HG02763 (cell line): ENCODE results near the gene EMCN.
"Not testable (repeated sequence)": the region's sequence is repeated elsewhere in the genome, so short reads cannot be mapped to it uniquely, and the experiment has no call there.

Experiments
- ATAC-seq: cut with Tn5 transposase; IDR thresholded peaks from one replicate; pipeline ENCODE4 v1.9.1; 2021; ENCODE audit warnings: mild to moderate bottlenecking, moderate library complexity; ENCODE audit not compliant: unreplicated experiment

EMCN gene

GRCh38 chr4:100517864-100518341 is at the start of gene EMCN:
Gene EMCN (minus strand): TSS chr4:100518022. CDS start chr4:100517914, 108 bp downstream.
- no peak for ATAC-seq

- ATAC-seq = no peak
These were observed 48.6 kb upstream of the EMCN start for GRCh38 chr4:100566396-100566795.

DNA sequence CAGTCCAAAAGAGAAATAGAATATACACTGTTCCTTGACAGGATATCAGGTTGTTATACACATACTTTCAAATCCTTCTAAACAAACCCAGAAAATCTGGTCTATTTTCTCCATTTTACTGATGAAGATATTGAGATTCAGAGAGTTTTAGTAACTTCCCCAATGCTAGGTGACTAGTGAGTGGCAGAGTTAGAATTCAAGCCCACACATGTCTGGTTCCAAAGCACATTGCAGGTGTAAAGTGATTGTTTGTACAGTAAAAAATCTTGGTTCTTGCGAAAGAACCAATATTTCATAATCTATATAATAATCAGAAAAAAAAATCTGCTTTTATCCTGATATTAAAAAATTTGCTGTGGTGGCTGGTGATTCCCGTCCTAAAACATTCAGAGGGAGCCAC is 39.5 kb upstream of the EMCN start:
- ATAC-seq = no peak

DNA sequence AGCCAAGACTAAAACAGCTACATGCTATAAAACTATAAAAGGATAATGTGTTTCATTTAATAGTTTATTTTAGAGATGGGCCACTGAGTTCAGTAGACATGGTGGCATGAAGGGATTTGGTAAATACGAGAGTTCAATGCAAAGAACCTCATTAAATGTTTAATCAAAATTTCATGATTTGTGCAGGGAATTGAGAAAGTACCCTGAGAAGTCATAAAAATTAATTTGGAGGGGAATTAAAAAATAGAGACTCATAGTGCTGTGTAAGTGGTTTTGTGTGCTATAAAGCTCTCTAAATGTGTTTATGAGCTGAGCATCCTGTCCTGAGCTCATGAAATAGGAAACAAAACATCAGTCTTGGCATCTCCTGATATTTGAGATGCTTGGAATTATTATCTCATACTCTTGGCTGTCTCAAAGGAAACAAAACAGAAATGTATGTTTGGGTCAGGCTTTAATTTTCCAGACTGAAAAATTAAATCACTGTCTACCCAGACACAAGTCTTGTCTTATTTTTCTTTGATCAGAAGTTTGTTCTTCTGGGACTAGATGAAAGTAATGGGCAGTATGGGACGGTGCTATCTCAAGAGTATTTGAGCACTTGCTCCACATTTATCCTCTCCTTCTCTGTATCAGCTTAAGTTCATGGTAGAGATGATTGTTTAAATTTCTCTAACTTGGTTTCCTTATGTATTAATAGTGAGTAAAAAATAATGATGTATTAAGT is 38.0 kb upstream of the EMCN start:
- ATAC-seq = no peak

GRCh38 chr4:100548200-100548560 is 30.4 kb upstream of the EMCN start:
- ATAC-seq = no peak

- no peak for ATAC-seq
These were observed 29.8 kb upstream of the EMCN start for GRCh38 chr4:100547541-100548199.

GRCh38 chr4:100545427-100545826 is 27.6 kb upstream of the EMCN start:
- no peak for ATAC-seq

GRCh38 chr4:100540131-100540530 is 22.3 kb upstream of the EMCN start:
- no peak for ATAC-seq

- no peak for ATAC-seq
These were observed 21.9 kb upstream of the EMCN start for GRCh38 chr4:100539706-100540105.

DNA sequence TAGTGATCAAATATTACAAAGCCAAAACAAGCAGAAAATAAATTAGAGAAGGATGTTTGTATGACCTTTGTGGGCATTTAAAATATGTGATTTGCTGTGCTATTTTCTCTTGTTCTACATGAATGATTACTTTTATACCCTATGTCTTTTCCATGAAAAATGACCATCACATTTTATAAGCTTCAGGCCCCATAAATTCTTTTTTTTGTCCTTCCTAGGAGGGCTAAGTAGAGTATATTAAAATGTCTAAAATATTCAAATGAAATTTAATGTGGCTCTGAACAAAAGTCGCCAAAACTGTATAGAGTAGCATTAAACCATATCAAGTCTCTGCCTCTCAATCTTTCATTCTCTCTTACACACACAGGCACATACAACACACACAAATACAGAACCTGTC is 15.9 kb upstream of the EMCN start:
- ATAC-seq = no peak

GRCh38 chr4:100530161-100530560 is 12.3 kb upstream of the EMCN start:
- not testable (repeated sequence) for ATAC-seq

DNA sequence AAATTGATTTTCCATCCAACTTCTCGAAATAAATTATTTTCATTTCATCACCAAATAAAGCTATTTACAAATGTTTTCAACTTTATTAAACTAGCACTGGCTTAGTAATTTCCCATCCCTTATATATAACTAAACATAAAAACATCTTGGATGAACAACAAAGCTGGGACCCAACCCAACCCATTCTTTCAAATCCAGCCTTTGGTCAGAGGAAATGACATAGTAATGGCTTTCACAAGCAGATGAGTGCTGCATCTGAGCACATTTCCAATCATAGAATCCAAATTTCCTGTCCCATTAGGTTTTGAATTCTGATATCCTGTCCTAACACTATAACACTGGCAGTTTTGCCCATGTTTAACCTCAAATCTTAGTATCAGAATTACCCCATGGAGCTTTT is 7.9 kb upstream of the EMCN start:
- ATAC-seq = no peak

- ATAC-seq = no peak
These were observed 1.4 kb upstream of the EMCN start for GRCh38 chr4:100519205-100519604.

DNA sequence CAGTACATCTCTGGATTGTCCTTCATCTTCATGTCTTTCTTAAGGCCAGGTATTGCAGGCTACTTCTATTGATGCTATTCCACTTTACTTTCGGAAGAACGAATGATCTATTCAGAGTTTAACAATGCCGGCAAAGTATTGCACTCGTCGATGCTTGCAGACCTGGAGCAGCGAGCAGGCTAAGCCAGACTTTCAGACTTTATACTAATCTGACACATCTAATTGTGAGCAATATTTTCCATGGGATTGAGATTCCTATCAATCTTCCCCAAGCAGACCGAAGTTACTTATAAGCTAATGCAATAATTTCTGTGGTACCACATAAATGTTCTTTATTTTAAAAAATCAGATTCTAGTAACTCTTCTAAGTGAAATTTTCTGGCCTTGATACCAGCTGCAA is 1.6 kb downstream of the EMCN start:
- no peak for ATAC-seq

DNA sequence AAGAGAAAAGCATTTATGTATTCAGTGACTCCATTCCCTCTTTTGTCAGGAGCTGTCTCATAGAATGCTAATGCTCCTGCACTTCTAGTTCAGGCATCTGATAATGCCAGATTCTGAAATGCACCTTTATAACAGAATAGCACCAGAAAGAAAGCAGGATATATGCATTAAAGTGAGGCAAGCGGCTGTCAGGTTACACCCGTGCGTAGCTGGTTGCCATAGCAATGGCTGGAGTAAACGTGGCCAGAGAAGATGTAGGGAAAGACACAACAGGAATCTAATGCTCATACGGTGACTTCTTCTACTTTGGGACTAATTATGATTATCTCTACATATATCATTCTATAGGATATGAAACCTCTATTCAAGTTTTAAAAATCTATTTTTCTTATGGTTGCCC is 5.9 kb downstream of the EMCN start:
- ATAC-seq = no peak

DNA sequence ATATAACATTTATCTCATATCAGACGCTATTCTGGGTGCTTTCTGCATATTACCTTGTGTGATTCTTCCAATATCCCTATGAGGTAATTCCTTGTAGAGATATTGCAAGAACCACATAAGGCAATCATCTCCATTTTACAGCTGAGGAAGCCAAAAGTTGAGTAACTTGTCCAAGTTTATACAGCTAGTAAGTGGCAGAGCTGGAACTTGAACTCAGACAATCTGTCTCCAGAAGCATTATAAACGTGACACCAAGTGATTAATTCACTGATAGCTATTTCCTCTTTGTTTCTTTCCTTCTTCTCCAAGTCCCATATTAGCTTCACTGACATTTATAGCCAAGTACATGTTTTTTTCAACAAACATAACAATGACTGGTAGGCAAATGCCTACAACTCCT is 7.3 kb downstream of the EMCN start:
- ATAC-seq = no peak

DNA sequence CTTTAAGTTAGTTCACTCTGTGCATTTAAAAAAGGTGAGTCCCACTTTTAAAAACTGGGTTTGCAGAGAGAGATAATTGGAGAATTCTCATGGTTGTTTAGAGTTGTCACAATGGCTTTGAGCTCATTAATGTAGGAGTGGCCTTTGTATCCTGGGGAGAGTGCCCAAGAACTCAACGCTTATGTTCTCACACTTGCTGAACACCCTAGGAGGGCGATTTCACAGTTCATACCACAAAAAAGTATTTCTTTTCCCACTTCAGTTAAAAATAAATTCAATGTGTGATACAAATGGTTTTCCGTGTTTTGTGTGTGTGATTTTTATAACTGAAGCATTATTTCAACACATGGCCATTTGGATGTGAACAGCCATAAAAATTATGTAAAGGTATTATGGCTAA is 8.4 kb downstream of the EMCN start:
- no peak for ATAC-seq

- no peak for ATAC-seq
These were observed 9.1 kb downstream of the EMCN start for GRCh38 chr4:100508691-100509090.

DNA sequence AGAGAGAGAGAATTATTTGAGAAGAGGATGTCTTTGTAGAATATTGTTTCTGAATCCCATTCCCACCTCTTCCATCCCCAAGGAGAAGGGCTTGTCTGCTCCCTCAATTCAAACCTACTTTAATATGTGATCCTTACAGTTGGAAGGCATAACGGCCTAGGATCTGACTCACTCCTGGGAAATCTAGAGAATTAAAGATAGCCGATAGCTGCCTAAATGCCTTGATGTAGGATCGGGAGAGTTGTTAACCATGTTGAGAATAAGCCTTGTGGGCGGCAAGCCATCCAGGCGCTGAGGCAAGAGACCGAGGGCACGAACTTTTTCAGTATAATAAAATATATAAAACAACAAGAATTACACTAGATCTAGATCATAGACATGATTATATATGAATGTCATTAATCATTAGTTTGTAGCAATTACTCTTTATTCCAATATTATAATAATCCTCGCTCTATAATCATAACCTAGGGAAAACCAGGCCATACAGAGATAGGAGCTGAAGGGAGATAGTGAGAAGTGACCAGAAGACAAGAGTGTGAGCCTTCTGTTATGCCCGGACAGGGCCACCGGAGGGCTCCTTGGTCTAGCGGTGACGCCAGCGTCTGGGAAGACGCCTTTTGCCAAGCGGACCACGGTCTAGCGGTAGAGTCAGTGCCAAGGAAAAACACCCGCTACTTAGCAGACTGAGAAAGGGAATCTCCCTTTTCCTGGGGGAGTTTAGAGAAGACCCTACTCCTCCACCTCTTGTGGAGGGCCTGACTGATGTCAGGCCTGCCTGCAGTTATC is 13.5 kb downstream of the EMCN start:
- no peak for ATAC-seq

GRCh38 chr4:100497791-100498190 is 20.0 kb downstream of the EMCN start:
- no peak for ATAC-seq

DNA sequence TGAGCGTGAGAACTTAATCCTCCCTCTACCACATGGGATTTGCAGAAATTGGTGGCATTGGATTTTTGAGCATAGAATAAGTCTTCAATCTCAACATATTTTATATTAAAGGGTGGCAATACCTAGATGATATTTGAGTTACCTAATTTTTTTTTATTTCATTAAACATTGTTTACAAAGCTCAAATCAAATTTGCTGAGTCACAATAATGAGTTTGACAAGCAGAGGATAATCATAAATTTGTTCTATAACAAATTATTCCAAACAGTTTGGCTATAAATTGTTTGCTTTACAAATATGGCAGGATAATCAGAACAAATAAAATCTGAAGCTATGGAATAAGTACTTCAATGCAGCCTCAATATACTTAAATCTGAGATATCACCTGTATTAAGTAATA is 22.7 kb downstream of the EMCN start:
- ATAC-seq = no peak

DNA sequence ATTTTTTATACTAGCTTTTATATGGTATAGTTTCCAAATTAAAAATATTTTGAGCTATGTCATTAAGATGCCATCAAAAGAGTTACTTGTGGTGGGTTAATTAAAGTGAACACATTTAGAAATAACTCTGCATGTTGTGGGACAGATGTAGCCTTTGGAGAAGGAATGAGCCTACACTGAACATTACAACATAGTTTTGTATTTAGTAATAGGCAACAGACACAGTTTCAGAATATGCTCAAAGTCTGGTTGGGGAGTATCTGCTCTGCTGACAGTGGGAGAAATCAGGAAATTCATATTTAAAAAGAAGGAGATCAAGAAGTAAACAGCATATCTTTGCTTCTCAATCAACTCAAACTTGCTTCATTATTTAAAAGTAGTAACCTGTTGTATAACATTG is 23.7 kb downstream of the EMCN start:
- ATAC-seq = no peak
